Activated CD4-positive, alpha-beta T cell treated with anti-CD3 and anti-CD28 coated beads, Interleukin-10, Interleukin-2, amounts not matched to agents 100 ng/mL and 50 ng/mL, durations not matched to agents 16 hours and 8 hours (primary cell): ENCODE data around the gene SORBS2.
"Not testable (repeated sequence)": the region's sequence is repeated elsewhere in the genome, so short reads cannot be mapped to it uniquely, and the experiment has no call there.

Experiments
- DNase-seq: peaks from one replicate; pipeline ENCODE4 v3.0.0-alpha.2; 2020

SORBS2 gene

DNA sequence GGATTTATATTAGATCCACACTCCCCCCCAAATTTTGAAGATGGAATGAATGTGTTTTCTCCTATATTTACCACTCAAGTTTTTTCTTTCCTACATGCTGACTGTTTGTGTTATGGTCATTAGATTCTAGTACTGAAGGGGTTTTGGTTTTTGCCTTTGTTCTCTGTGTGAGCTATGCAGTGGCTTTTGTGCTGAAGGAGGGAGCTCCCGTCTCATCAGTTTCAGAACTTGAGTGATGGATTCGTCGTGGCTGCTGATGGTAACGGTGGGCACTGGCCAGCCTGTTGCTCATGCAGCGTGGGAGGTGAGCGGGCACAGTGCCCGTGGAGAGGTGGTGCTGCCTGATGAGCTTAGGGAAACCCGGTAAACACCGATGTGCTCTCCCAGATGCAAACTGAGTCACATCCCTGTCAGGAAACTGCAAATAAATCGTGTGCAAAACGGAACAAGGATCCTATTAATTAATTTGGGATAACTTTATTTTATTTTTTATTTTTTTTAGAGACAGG lies 101.5 kb downstream of the SORBS2 start:
- DNase-seq, result no peak

DNA sequence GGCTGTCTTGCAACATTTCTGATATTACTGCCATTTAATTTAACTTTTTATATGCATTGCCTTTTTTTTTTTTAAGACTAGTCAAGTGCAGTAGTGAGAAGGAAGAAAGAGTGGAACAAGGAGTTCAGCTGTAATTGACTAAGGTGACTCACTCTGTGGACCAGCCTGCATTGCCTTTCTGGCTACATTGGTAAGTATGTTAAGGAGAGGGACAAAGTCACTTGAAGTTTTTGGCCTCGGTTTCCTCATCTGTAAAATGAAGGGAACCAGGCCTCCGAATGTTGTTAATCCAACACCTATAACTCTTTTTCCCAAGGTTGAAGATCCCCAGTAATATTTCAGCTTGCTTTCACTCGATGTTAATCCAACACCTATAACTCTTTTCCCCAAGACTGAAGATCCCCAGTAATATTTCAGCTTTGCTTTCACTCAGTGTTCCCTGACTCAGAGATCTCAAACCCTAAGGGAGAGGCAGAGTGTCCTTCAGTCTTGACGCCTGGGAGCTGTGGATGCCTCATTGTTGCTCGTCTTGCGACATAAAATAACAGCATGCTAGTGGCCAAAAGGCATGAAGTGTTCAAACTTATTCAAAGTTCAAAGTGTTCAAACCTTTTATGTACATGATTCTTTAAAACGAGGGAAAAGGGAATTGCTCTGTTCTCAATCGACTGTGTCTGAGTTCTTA lies 102.0 kb downstream of the SORBS2 start:
- DNase-seq, result no peak

DNA sequence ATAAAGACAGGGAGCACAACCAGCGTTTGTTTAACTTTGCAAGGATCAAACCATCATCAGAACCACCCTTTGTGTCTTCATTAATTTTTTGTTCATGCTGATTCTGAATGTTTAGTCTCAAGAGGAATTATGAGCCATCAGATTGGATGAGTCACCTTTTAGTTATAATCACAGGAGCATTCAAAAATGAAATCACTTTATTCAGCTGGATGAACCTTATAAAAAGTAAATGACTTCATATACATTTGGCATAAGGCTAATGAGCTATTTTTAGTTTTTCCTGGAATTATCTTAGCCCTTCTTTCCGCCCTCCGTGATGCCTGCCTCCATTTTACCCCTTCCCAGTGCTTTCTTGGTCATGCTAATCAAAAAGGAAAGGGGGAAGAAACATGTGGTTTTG lies 103.6 kb downstream of the SORBS2 start:
- no peak for DNase-seq

DNA sequence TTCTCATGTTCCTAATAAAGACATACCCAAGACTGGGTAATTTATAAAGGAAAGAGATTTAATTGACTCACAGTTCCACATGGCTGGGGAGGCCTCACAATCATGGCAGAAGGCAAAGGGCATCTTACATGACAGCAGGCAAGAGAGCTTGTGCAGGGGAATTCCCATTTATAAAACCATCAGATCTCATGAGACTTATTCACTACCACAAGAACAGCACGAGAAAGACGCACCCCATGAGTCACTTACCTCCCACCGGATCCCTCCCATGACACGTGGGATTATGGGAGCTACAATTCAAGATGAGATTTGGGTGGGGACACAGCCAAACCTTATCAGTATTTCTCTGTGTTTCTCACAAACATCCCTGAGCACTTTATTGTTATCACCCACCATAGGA lies 104.4 kb downstream of the SORBS2 start:
- not testable (repeated sequence) for DNase-seq

DNA sequence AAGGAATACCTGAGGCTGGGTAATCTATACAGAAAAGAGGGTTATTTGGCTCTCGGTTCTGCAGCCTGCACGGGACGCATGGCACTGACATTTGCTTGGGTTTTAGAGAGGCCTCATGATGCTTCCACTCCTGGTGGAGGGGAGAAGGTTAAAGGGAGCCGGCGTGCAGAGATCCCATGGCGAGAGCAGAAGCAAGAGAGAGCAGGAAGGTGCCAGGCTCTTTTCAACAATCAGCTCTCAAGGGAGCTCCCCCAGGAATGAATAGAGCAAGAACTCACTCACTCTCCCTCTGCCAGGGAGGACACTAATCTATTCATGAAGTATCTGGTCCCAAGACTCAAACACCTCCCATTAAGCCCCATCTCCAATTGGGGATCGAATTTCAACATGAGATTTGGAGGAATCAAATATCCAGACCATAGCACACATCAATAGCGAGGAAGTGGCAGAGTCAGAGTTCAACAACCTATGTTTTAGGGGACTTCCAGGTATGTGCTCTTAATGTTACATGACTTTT lies 109.8 kb downstream of the SORBS2 start:
- no peak for DNase-seq

DNA sequence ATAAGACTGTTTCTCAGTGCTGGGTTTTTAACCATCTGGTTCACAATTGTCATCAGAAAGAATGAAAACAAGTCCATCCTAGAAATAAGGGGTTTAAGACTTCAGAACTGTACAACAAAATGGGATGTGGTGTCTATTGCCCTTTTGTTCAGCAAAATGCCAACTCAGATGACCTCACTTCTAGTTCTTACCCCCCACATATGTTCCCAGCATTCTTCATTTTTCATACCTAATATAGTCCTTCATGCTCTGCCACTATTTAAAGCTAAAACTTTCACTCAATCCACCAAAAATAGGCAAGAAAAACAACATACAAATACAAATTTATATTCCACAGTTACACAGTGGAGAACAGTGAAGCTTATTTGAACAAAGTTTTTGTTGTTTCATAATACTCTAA lies 111.4 kb downstream of the SORBS2 start:
- DNase-seq, result no peak

DNA sequence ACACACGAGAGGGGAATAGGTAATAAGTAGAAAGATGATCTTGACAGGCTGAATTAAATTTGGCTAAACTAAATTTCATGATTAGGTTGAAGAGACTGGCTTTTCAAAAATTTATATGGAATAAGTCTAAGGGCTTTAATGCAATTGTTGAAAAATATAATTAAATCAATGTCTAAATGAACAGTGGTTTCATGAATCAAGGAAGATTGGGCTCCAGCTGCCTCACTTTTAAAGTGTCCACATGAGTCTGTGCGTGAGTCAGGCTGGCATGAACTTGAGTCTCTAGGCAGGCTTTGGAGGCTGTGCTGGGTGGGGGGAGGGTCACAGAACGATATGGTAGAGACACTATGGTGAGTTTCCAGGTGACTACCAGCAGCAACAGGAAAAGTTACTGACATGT lies 111.9 kb downstream of the SORBS2 start:
- DNase-seq, result no peak

DNA sequence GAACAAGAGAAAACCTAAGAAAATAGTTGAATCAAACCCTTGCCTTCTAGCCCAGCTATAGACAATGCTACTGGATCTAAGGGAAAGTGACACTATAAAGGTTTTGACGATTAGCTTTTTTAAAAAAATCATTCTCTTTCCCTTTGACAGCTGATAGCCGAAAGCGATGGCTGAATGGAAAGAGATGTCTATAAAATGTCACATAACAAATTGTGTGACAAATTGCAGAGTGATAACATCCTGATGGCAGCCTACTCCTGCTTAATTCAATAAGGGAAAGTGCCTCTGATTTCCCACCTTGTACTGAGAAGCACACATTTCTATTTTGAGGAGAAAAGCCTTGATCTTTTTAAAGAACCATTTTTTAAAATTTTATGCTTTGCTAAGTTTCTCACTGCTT lies 114.5 kb downstream of the SORBS2 start:
- DNase-seq, result no peak

DNA sequence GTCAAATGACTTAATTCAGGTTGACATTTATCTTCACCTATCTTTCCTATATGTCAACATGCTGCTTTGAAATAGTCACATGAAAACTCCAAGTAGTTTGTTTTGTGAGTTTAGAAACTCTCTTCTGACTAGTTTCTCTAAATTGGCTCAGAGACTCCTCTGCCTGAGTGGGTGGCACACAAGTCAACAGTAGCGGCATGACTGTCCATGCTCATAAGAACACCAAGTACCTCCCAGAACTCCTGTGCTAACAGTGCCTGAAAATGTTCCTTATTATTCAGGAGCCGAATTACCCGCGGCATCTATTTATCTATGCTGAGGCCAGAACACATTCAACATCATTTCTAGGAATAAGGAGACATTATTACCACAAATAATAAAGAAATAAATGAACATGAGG lies 116.3 kb downstream of the SORBS2 start:
- DNase-seq, result no peak

DNA sequence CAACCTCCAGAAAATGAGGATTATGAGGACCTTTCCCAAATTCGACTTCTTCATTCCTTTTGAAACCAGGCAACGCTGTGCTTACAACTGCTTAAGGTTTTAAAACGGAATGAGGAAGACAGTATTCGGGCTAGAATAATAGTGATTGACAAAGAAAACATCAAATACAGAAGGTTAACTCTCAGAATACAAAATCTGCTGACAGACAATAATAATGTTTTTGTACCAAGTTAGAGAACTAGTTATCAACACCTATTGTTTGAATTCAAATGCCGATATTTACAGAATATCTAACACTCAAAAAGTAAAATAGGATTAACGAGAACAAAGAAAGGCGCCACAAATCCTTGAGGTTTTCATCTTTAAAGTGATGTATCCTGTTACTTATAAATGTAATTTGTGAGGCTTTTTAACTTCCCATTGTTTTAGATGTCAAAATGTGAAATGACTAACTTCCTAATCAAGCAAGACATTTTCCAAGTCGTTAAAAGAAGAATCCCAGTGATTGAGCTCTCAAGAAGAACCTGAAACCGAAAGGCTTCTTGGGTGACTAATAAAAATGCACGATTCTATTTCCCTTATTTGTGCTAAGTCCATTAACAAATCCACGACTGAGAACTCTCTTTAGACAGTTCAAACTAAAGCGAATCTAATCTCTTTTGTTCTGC lies 118.3 kb downstream of the SORBS2 start:
- no peak for DNase-seq

DNA sequence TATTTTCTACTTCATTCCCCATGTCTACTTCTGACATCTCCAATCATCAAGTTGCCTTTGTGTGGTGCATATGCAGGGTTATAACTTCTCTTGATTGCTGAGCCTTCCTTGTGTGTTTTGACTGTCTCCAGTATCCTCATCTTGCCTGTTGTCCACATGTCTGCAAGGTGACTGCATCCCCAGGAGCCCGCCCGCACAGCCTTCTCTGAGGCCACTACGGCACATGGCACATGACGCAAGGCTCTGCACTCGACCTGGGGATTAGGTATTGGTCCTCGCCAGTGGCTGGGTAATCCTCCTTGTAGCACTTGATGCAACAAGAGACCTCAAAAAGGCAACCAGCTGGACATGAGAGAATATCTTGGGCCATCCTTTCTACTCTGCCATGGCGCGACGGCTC lies 122.6 kb downstream of the SORBS2 start:
- DNase-seq, result no peak

DNA sequence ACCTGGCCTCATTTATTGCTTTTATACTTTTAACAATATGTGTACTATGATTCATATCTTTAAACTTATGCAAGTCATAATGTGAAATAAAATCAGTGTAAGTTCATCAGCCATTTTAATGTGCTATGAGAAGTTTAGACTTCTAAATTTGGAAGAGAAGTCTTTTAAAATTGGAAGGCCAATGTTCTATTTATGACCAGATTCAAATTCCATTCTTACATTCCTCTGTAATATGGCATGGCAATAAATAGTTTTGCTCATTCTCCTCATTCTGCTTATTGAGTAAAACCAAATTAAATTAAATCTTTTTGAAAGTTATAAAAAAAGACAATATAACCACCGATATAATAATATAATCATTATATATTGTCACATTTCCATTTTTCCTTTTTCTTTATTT lies 126.2 kb downstream of the SORBS2 start:
- no peak for DNase-seq

DNA sequence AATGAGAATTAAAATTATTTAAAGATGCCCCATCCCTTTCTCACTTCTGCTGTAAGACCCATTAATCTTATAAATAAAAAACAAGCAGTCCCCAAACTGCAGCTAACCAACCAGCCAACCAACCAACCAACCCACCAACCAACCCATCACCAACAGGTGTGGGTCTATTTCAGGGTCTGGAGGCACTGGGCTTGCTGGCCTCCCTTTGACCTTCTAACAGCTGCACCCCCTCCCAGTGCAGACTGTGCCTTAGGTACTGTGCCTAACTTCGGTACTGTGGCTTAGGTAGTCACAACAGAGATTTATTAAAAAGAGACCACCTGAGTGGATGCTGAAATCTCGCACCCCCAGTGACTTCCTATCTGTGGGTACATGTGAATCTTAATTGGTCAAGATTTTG lies 128.1 kb downstream of the SORBS2 start:
- no peak for DNase-seq

DNA sequence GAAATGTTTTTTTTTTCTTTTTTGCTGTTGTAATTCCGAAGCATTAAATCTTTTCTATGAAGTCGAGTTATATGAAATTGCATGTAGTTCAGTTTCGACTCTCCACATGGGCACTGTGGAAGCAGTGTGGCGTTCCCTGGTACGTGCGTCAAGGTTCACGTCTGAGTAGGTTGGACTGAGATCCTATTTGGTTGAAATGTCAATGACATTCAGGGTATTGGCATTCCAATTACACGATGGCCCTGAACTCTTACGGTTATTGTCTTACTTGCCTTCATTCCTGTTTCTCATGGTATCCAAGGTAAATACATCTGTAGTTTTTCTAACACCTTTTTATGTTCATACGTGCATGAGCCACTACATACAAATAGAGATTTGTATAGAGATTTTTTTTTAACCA lies 128.8 kb downstream of the SORBS2 start:
- DNase-seq, result no peak

DNA sequence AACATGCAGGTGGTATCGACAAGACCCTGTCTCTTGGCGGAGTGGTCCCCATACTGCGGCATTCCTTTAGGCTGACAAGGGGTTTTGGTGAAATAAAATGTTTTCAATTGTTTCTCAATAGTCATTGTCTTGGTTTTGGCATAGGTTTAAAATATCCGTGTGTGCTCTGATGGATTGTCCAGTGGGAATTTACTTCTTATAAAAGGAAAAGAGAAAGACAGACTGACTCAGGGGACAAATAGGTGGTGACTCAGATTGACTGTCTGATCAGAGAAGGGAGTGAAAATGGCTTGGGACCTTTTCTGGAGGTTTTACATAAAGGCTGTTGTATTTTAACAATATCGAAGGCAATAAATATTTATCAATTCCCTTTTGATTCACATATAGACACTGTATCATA lies 129.8 kb downstream of the SORBS2 start:
- DNase-seq, result no peak

DNA sequence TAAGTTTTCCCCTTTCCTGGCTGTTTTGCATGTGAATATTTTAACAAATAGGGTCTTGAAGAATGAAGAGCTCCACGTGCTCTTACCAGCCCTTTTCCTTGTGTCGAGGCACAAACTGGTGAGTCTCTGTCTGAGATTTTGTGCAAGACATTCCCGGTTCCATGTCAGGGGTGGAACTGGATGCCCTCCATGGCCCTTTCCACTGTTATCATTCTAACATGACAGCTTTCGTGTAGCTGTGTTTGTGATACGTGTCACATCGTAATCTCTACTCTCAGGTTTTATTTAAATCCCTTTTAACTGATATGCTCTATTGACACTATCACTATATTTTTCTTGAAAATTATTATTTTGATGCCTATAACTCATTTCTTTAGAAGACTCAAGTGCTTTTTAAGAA lies 130.4 kb downstream of the SORBS2 start:
- DNase-seq, result no peak

DNA sequence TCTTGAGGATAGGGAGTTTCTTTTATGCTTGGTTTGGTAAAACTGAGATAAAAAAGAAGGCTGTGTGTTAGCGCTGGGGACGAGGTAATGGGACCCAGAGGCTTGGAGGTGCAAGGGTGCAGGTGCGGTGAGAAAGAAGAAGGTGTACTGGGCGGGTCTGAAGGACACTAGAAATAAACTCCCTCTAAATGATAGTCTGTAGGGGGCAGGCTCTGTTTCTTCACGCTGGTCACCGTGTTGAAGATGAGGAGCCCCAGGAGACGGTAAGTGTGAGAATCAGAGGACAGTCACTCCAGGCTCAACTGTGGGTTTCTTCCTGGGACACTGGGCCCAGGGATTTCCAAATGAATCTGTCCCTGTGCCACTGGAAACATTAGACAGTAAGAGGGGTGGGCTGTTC lies 131.4 kb downstream of the SORBS2 start:
- DNase-seq, result no peak

DNA sequence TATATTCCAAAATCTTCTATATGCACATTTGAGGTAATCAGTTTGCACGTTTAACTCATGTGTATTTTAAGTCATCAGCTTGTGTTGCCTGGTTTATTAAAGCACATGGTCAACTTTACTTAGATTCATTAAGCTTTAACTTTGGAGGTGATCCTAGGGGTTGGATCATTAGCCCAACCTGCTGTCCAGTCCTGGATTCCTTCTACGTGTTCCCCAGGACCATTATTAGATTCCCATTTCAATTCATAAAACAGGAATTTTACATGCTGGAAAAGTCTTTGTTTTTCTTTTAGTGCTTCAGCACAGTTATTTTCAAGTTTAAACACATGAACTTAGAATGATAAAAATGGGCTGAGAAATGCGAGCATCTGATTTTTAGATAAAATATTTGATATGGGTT lies 132.5 kb downstream of the SORBS2 start:
- no peak for DNase-seq

DNA sequence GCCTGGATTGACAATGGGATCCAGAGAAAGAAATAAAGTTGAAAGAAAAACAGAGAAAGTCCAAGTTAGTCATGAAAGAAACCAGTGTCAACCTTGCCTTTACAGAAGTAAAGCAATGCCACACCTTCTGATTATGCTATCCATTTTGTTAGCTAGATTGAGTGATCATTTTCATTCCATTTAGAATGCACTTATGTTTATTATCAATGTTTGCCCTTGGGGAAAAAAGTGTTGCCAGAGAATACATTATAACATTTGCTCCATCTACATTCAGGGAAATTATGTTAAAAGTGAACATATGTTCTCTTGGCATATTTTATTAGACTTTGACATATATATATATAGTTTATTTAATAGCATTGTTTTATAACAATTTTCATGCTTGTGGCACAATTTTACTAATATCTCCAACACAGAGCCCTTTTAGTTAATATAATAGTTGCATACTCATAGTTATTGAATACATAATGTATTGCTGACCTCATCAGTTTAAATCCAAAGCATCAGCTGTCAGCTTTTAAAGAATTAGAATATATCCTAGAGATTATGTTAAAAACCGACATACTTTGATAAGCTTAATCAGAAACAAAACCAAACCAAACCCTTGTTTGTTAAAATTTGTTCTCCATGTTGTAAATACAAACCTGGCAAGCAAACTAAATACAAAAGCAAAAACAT lies 134.2 kb downstream of the SORBS2 start:
- DNase-seq, result no peak

DNA sequence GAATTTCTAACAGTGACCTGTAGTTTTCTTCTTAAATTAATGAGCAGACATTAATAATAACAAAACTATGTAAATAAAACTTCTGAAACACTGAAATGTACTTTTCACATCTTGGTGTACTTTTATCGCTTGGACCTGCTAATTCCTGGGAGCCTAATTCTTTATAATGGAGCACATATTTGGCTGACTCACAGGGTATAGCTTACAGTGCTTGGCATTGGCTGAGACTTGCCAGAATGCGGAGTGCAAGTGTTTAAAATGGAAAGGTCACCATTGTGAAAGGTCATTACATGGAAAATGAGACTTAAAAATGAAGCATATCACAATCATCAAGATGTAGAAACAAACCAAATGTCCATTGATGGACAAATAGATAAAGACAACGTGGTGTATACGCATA lies 139.4 kb downstream of the SORBS2 start:
- no peak for DNase-seq

DNA sequence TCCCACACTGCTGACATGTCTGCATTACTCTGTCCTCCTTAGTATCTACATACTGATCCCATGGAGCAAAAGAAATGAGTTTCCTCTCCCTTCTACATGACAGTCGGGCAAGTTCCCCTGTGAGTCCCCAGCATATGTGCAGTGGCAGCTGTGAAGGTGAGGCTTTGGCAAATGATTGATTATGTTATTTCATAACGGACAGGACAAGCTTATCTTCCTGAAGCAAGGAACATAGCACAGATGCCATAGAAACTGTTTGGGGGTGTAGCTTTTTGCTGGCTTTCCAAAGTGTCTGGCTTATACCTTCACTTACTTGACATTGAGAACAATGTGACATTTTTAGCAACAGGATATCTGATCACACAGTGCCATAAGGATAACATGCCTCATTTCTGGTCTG lies 139.8 kb downstream of the SORBS2 start:
- no peak for DNase-seq

DNA sequence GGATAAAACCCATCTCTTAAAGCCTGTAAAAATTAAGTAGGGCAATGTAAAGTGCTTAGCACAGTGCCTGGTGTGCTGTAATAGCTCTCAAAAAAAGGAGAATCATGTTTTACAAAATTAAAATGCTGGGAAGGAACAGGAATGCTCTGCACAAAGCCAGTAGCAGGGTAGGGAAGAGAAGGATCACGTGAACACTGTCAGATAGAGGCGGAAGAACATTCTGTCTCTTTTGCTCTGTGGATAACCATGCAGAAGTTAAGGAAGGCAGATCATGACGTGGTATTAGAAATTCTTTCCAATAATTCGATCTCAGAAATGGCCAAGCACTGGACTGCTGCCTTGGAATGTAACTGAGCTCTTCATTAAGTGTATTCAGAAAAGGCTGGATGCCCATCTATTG lies 140.5 kb downstream of the SORBS2 start:
- no peak for DNase-seq

DNA sequence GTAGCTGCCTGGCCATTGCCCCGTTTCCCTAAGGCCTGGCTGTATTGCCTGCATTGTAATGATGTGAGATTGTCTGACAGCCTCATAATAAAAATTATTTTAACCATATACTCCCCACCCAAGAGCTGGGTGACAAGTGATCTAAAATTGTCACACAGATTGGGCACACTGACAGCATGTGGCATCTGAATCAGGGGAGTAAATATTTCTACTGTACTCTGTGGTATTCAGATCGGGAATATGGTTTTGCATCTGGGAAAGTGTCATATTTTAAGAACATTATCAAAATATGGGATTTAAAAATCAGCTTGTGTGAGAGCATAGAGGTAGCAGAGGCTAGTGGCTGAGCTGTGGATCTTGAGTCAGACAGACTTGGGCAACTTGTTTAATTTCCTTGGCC lies 140.9 kb downstream of the SORBS2 start:
- DNase-seq, result no peak

DNA sequence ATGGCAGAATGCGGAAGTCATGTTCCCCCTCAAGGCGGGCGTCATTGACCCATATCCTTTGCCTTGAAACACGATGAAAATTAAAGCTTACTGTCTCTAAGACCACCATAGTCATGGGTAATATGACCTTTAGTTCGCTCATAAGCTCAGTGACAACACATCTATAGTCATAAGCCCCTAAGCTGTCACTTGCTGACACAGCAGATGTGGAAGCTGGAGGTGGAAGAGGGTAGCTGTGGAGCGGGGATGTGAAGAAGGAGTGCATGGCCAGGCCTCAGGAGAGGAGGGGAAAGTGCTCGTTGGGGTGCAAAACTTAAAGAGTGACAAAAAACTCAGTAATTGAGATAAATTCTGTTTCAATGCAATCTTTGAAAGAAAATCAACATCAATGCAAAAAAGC lies 142.7 kb downstream of the SORBS2 start:
- DNase-seq, result no peak
